Spleen (tissue), 11 donors: ENCODE data around the gene ZMYND8. TPM values are rescaled to one million over a fixed set of nuclear protein-coding genes. Genes with fewer than 3 reads are reported as not detected.

ENCODE experiments used
- DNase-seq: peaks from one replicate; pipeline ENCODE4 v3.0.0-alpha.2; 2020
- H3K27ac ChIP-seq, 8 donors: fragments of 200-600 bp; sonication (generic) in 7 of 8; 1 replicate in 4 of 8; 2 replicates in 4 of 8; pipeline versions ENCODE4 v1.5.0 to v1.8.0; 2016 to 2021; ENCODE audit warnings: inconsistent platforms in 4 of 8, mild to moderate bottlenecking in 4 of 8, moderate library complexity in 1 of 8
- H3K27me3 ChIP-seq, 7 donors: fragments of 200-600 bp; sonication (generic) in 6 of 7; replicated peaks in 1 of 7; 1 replicate in 4 of 7; 2 replicates in 3 of 7; pipeline versions ENCODE4 v1.5.0 to v1.8.0; 2016 to 2021; ENCODE audit warnings: inconsistent platforms in 3 of 7, mild to moderate bottlenecking in 1 of 7
- H3K36me3 ChIP-seq, 6 donors: fragments of 200-600 bp; sonication (generic) in 5 of 6; 1 replicate in 4 of 6; 2 replicates in 2 of 6; pipeline versions ENCODE4 v1.5.0 to v1.8.0; 2016 to 2021; ENCODE audit warnings: inconsistent platforms in 2 of 6
- H3K4me1 ChIP-seq, 6 donors: fragments of 200-600 bp; sonication (generic) in 5 of 6; 1 replicate in 3 of 6; 2 replicates in 3 of 6; pipeline versions ENCODE4 v1.5.0 to v1.8.0; 2016 to 2021; ENCODE audit warnings: inconsistent platforms in 3 of 6
- H3K4me3 ChIP-seq, 8 donors: fragments of 200-600 bp; sonication (generic) in 7 of 8; 1 replicate in 4 of 8; 2 replicates in 4 of 8; pipeline versions ENCODE4 v1.5.0 to v1.8.0; 2016 to 2021; ENCODE audit warnings: inconsistent platforms in 4 of 8, mild to moderate bottlenecking in 4 of 8, moderate library complexity in 2 of 8
- H3K9me3 ChIP-seq, 8 donors: fragments of 200-600 bp; sonication (generic) in 7 of 8; 1 replicate in 4 of 8; 2 replicates in 4 of 8; pipeline versions ENCODE4 v1.5.0 to v1.8.0; 2016 to 2021; ENCODE audit warnings: inconsistent platforms in 4 of 8
- POLR2A ChIP-seq, 3 donors: fragments of 450-650 bp; IDR thresholded peaks; one replicate each; pipeline ENCODE4 v1.5.1; 2017; ENCODE audit warnings: antibody characterized with exemption in 3 of 3, mild to moderate bottlenecking in 1 of 3
- POLR2AphosphoS5 ChIP-seq, 3 donors: sonication (generic); formaldehyde crosslinking; IDR thresholded peaks; one replicate each; pipeline ENCODE4 v1.5.1; 2017; ENCODE audit warnings: antibody characterized with exemption in 3 of 3
- WGBS, 5 donors: extraction: QIAGEN DNeasy Blood & Tissue Kit in 3 of 5; methylation state at CpG; one replicate each; pipeline versions ENCODE4 v1.1.5 to v1.1.7; 2013 to 2018; 5-methylcytosine and 5-hydroxymethylcytosine counted together
- intact Hi-C: fragments of 100-400 bp; cut with DNase I; formaldehyde crosslinking; loops from one replicate; pipeline ENCODE4 v1.15.0; 2023; ENCODE audit warnings: low total_unique reads
- polyA plus RNA-seq, 3 donors: library from polyadenylated mRNA; stranded (reverse); fragments of 200-250 nt; gene quantifications; one replicate each; pipeline ENCODE4 v1.2.1, GENCODE V29; 2013
- total RNA-seq, 7 donors: library from RNA; depleted of rRNA in 3 of 7; stranded (reverse); fragments of >200 nt in 3 of 7; fragmentation: NEBNext Ultra II Directional in 4 of 7; extraction: Animal tissue kit (Norgen Biotek cat#: 25700) in 4 of 7; gene quantifications; one replicate each; pipeline versions ENCODE4 v1.1.0 to v1.2.1, GENCODE V29; 2016 to 2021
- TF ChIP-seq, protein P1 (sequence below), 11 experiments: fragments of 200-600 bp in 7 of 11; fragments of 450-650 bp in 4 of 11; sonication (generic) in 4 of 11; IDR thresholded peaks in 8 of 11; conservative IDR thresholded peaks in 3 of 11; 1 replicate in 7 of 11; 2 replicates in 4 of 11; pipeline versions ENCODE4 v1.4.0 to v1.8.0; 2016 to 2021; ENCODE audit warnings: antibody characterized with exemption in 11 of 11, inconsistent platforms in 4 of 11, mild to moderate bottlenecking in 1 of 11
- donor health status: healthy with polysubstance abuse.
- donor health status: DM: no; HTN: no; CAD: no; lungs with moderate emphysema.
- donor health status: DM: no; HTN: no; CAD: no.
- donor health status: Bipolar disorder and iron deficiency.
- donor health status: healthy.
- donor health status: DM: no; HTN: no; CAD: no.
- donor health status: DM: yes; HTN: yes; CAD: no.

The ZMYND8 gene
- total and polyA plus RNA-seq, 10 donors: 12.5 to 64.0 (median 46.8) TPM

DNA sequence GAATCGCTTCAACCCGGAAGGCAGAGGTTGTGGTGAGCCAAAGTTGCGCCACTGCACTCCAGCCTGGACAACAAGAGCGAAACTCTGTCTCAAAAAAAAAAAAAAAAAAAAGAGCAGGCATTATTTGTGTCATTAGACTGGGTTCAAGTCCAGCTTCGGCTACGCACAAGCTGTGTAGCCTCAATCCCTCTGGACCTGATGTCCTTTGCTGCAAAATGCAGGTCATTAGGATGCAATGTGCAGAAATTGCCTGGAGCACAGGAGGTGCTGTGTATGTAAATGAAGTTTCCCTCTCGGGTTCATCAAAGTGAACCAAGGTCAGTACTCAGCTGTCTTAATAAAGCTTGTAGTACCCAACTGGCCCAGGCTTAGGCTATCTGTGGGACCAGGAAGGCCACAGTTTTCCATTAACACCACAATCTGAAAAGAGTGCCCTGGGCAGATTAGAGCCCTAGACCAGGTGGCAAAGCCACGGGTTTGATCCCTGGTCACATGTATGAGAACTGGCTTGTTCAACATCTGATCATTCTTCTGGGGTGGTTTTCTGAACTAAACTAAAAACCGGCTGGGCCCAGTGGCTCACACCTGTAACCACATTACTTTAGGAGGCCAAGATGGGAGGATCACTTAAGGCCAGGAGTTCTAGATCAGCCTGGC, 155.3 kb downstream of the ZMYND8 start:
- intact Hi-C loops: no loop called here
- Histone ChIP-seq H3K9me3 (no peaks in the 10 kb centered on the region), H3K27me3 (no peaks in the 10 kb centered on the region), H3K27ac (no peak overlapping the region), H3K36me3 (no peaks in the 10 kb centered on the region), H3K4me1 (peaks cover 0 to 17% (median 9%) of the 10 kb centered on the region in 6 donors), H3K4me3 (no peak overlapping the region)
- TF ChIP-seq POLR2AphosphoS5 (IDR thresholded peaks at IDR 0.05): no peak
- TF ChIP-seq POLR2A (IDR thresholded peaks at IDR 0.05): no peak
- TF ChIP-seq, protein P1, sequence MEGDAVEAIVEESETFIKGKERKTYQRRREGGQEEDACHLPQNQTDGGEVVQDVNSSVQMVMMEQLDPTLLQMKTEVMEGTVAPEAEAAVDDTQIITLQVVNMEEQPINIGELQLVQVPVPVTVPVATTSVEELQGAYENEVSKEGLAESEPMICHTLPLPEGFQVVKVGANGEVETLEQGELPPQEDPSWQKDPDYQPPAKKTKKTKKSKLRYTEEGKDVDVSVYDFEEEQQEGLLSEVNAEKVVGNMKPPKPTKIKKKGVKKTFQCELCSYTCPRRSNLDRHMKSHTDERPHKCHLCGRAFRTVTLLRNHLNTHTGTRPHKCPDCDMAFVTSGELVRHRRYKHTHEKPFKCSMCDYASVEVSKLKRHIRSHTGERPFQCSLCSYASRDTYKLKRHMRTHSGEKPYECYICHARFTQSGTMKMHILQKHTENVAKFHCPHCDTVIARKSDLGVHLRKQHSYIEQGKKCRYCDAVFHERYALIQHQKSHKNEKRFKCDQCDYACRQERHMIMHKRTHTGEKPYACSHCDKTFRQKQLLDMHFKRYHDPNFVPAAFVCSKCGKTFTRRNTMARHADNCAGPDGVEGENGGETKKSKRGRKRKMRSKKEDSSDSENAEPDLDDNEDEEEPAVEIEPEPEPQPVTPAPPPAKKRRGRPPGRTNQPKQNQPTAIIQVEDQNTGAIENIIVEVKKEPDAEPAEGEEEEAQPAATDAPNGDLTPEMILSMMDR (IDR thresholded peaks at IDR 0.05 in 8 of 11, conservative IDR thresholded peaks at IDR 0.05 in 3 of 11): no peak
- WGBS, 5 donors: 82 to 90% (median 84%) methylated on average over 9 of the region's 9 CpGs
- DNase-seq: peak; percentile 7

DNA sequence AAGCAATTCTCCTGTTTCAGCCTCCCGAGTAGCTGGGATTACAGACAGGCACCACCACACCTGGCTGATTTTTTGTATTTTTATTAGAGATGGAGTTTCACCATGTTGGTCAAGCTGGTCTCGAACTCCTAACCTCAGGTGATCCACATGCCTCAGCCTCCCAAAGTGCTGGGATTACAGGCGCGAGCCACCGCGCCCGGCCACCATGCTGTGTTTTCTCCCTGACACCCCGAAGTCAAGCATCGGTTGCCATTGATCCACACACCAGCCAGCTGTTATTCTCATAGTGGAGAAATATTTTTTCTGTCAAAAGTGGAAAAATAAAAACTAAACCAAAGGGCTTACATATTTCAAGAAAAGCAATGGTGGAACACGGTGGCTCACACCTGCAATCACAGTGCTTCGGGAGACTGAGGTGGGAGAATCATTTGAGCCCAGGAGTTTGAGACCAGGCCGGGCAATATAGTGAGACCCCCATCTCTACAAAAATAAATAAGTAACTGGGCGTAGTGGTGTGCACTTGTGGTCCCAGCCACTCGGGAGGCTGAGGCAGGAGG, 157.4 kb downstream of the ZMYND8 start:
- WGBS, 5 donors: 92 to 95% (median 94%) methylated on average over 14 of the region's 14 CpGs
- no peak for DNase-seq
- Histone ChIP-seq H3K4me1 (peaks cover 0 to 15% (median 8%) of the 10 kb centered on the region in 6 donors), H3K27me3 (no peaks in the 10 kb centered on the region), H3K36me3 (no peaks in the 10 kb centered on the region), H3K4me3 (no peak overlapping the region), H3K9me3 (no peaks in the 10 kb centered on the region), H3K27ac (no peak overlapping the region)
- intact Hi-C loops: loop anchor here (5.0 kb wide), 1 partner anchor 183 kb away; no protein-coding TSS in a partner anchor
- TF ChIP-seq POLR2A (IDR thresholded peaks at IDR 0.05): no peak
- TF ChIP-seq, protein P1 (IDR thresholded peaks at IDR 0.05 in 8 of 11, conservative IDR thresholded peaks at IDR 0.05 in 3 of 11): no peak
- TF ChIP-seq POLR2AphosphoS5 (IDR thresholded peaks at IDR 0.05): no peak

DNA sequence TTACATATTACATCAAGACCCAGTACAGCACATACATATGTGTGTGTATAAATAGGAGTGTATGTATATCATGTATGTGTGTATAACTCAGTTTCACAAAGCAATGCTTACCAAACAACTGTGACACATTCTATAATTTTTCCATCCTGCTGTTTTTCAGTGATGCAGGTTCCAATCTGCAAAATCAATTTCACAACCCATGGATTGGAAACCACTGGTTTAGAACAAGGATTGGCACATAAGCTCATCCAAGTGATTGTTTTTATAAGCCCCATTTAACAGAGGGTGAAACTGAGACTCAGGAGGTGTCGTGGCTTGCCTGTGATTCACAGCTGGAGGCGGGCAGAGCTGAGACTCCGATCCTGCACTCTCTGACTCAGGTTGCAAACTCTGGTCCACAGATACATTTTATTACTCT, 158.2 kb downstream of the ZMYND8 start:
- intact Hi-C loops: loop anchor here (5.0 kb wide), 1 partner anchor 184 kb away; no protein-coding TSS in a partner anchor
- Histone ChIP-seq H3K36me3 (no peaks in the 10 kb centered on the region), H3K9me3 (no peaks in the 10 kb centered on the region), H3K27ac (no peak overlapping the region), H3K27me3 (no peaks in the 10 kb centered on the region), H3K4me1 (peaks cover 0 to 15% (median 8%) of the 10 kb centered on the region in 6 donors), H3K4me3 (no peak overlapping the region)
- 67 to 86% (median 83%) methylated on average over 3 of the region's 3 CpGs for WGBS, 5 donors
- no peak for TF ChIP-seq POLR2AphosphoS5 (IDR thresholded peaks at IDR 0.05)
- TF ChIP-seq POLR2A (IDR thresholded peaks at IDR 0.05): no peak
- TF ChIP-seq, protein P1 (IDR thresholded peaks at IDR 0.05 in 8 of 11, conservative IDR thresholded peaks at IDR 0.05 in 3 of 11): no peak
- DNase-seq: no peak
